ENCODE data around the gene KLHDC3. TPM values are rescaled to one million over a fixed set of nuclear protein-coding genes. Genes with fewer than 3 reads are reported as not detected.

Gene KLHDC3
- total RNA-seq, 8 experiments from 2014 or later = 63.1 to 135 (median 100) TPM

- Histone ChIP-seq H3K27ac (no peak overlapping the region), H3K4me3 (no peak overlapping the region), H3K4me1 (replicated peaks in 1 of 2) (no peaks in the 10 kb centered on the region)
- in situ Hi-C loops (cut with MboI; ENCODE audit: low pct_unique_long_range_greater_than_20kb in 2 of 9, low sequenced_read_pairs in 9 of 9, unreplicated experiment in 9 of 9) = loop anchor here in 1 of 9 experiments (25.0 kb wide), 1 partner anchor 90 kb away; the partner anchor contains the start of gene PTCRA
- 82 to 100% (median 95%) methylated on average over 1 to 7 of the region's 8 CpGs; no CpG with 5 or more reads in 1 of the 10 experiments for WGBS, 10 experiments
- ATAC-seq (replicated peaks in 6 of 8) = no peak
Observed at GRCh38 chr6:43001843-43002242, 12.2 kb upstream of the KLHDC3 start.

- in situ Hi-C loops (cut with MboI; ENCODE audit: low pct_unique_long_range_greater_than_20kb in 2 of 9, low sequenced_read_pairs in 9 of 9, unreplicated experiment in 9 of 9) = loop anchor here in 1 of 9 experiments (25.0 kb wide), 1 partner anchor 94 kb away; the partner anchor contains the start of gene PTCRA
- H3K4me3 ChIP-seq = no peak overlapping the region
- no peak overlapping the region for H3K27ac ChIP-seq
- H3K4me1 ChIP-seq (replicated peaks in 1 of 2) = no peaks in the 10 kb centered on the region
- 57 to 100% (median 92%) methylated on average over 1 to 5 of the region's 5 CpGs; no CpG with 5 or more reads in 3 of the 10 experiments for WGBS, 10 experiments
- ATAC-seq (replicated peaks in 6 of 8) = no peak
Observed at GRCh38 chr6:43005844-43006243, 8.2 kb upstream of the KLHDC3 start.

- Histone ChIP-seq H3K4me1 (replicated peaks in 1 of 2) (no peaks in the 10 kb centered on the region), H3K4me3 (no peak overlapping the region), H3K27ac (no peak overlapping the region)
- 84 to 100% (median 89%) methylated on average over 1 to 5 of the region's 11 CpGs; no CpG with 5 or more reads in 7 of the 10 experiments for WGBS, 10 experiments
- in situ Hi-C loops (cut with MboI; ENCODE audit: low pct_unique_long_range_greater_than_20kb in 2 of 9, low sequenced_read_pairs in 9 of 9, unreplicated experiment in 9 of 9) = loop anchor here in 1 of 9 experiments (25.0 kb wide), 1 partner anchor 94 kb away; the partner anchor contains the start of gene PTCRA
- ATAC-seq (replicated peaks in 6 of 8) = no peak
Observed at GRCh38 chr6:43006251-43006650, 7.8 kb upstream of the KLHDC3 start.

DNA sequence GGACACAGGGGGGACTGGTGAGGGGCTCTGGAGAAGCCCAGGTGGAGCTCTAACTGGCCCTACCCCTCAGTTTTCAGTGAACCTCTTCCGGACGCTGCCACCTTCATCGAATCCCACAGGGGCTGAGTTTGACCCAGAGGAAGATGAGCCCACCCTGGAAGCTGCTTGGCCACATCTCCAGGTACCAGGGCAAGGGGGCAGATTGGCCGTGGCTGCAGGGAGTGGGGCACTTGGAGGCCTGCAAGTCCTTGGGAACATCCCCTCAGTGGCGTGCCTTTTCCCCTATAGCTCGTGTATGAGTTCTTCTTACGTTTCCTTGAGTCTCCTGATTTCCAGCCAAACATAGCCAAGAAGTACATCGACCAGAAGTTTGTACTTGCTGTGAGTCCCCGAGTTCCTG is 6.9 kb upstream of the KLHDC3 start:
- Histone ChIP-seq H3K4me1 (replicated peaks in 1 of 2) (no peaks in the 10 kb centered on the region), H3K4me3 (no peak overlapping the region), H3K27ac (peak overlapping the region in 1 of 2 donors; percentile 49)
- in situ Hi-C loops (cut with MboI; ENCODE audit: low pct_unique_long_range_greater_than_20kb in 2 of 9, low sequenced_read_pairs in 9 of 9, unreplicated experiment in 9 of 9) = loop anchor here in 1 of 9 experiments (25.0 kb wide), 1 partner anchor 95 kb away; the partner anchor contains the start of gene PTCRA
- ATAC-seq (replicated peaks in 6 of 8) = no peak
- 82 to 100% (median 92%) methylated on average over 3 to 6 of the region's 9 CpGs; no CpG with 5 or more reads in 3 of the 10 experiments for WGBS, 10 experiments

DNA sequence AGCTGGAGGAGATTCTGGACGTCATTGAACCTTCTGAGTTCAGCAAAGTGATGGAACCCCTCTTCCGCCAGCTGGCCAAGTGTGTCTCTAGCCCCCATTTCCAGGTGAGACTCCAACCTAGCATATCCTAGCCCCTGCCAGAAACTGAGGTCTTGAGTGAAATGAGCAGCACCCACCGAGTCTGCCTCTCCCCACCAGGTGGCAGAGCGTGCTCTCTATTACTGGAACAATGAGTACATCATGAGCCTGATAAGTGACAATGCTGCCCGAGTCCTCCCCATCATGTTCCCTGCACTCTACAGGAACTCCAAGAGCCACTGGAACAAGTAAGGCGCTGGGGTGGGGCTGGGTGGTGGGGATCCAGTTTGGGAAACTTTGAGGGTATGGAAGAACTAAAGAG is 4.9 kb upstream of the KLHDC3 start:
- Histone ChIP-seq H3K4me3 (no peak overlapping the region), H3K4me1 (replicated peaks in 1 of 2) (peaks cover 4 to 6% of the 10 kb centered on the region in 2 donors), H3K27ac (no peak overlapping the region)
- in situ Hi-C loops (cut with MboI; ENCODE audit: low pct_unique_long_range_greater_than_20kb in 2 of 9, low sequenced_read_pairs in 9 of 9, unreplicated experiment in 9 of 9) = loop anchor here in 1 of 9 experiments (25.0 kb wide), 1 partner anchor 97 kb away; the partner anchor contains the start of gene PTCRA
- WGBS, 10 experiments = 51 to 100% (median 78%) methylated on average over 1 to 5 of the region's 6 CpGs; no CpG with 5 or more reads in 4 of the 10 experiments
- no peak for ATAC-seq (replicated peaks in 6 of 8)

GRCh38 chr6:43011207-43011606 is 2.8 kb upstream of the KLHDC3 start:
- 80 to 91% (median 83%) methylated on average over 1 to 6 of the region's 6 CpGs; no CpG with 5 or more reads in 7 of the 10 experiments for WGBS, 10 experiments
- in situ Hi-C loops (cut with MboI; ENCODE audit: low pct_unique_long_range_greater_than_20kb in 2 of 9, low sequenced_read_pairs in 9 of 9, unreplicated experiment in 9 of 9) = loop anchor here in 1 of 9 experiments (25.0 kb wide), 1 partner anchor 99 kb away; the partner anchor contains the start of gene PTCRA
- H3K27ac ChIP-seq = no peak overlapping the region
- peaks cover 6 to 11% of the 10 kb centered on the region in 2 donors for H3K4me1 ChIP-seq (replicated peaks in 1 of 2)
- ATAC-seq (replicated peaks in 6 of 8) = no peak
- no peak overlapping the region for H3K4me3 ChIP-seq

DNA sequence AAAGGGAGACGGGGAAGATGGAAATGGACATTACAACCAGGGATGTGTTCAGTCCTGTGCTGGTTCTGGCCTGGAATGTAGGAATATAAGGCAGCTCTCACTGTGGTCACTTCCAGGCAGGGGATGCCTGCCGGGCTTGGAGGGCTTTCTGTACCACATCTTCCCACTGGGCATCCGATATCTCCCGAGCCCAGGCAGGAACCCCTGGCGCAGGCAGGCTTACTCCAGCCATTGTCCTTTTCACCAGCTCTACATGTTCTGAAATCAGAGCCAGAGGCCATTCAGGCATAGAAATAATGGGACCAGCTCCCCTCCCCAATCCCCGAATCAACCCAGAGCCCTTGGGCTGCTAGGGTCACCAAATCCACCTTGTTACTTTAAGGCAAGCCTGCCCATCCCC is 1.7 kb upstream of the KLHDC3 start:
- ATAC-seq (replicated peaks in 6 of 8) = no peak
- peaks cover 6 to 11% of the 10 kb centered on the region in 2 donors for H3K4me1 ChIP-seq (replicated peaks in 1 of 2)
- H3K27ac ChIP-seq = no peak overlapping the region
- in situ Hi-C loops (cut with MboI; ENCODE audit: low pct_unique_long_range_greater_than_20kb in 2 of 9, low sequenced_read_pairs in 9 of 9, unreplicated experiment in 9 of 9) = loop anchor here in 1 of 9 experiments (25.0 kb wide), 1 partner anchor 100 kb away; the partner anchor contains the start of gene PTCRA
- 67 to 90% methylated on average over 1 to 6 of the region's 6 CpGs; no CpG with 5 or more reads in 8 of the 10 experiments for WGBS, 10 experiments
- H3K4me3 ChIP-seq = peak overlapping the region in 3 of 5 donors; percentile 69 to 93 (median 70)

DNA sequence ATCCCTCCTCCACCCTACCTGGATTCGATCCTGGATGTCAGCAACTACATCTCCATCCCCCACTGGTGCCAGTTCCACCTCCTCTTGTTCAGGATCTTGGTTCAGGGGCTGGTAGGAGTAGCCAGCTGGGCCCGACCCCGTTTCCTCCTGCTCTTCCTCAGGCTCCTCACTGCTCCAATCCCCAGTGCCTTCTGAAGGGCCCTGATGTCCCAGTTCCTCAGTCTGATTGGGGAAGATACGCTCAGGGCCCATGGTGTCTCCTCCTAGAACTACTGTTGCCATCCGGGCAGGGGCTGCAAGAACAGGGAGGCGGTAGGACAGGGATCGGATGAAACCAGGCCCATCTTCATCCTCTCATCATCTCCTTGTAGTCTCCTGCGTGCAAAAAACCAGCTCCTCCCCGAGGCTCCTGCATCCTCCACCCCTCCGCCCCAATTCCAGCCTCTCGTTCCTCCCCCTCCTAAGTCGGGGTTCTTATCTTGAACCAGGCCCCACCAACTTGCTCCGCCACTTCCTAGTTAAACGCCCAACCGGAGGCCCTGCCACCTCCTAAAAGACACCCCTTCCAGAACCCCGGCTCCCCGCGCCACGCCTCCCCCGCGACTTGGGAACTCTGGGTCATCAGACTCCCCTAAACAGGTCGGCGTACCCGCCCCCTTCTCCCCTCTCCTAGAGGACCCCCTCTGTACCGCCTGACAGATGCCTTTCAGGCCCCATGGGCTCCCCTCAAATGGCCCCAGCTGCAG is 779 bp upstream of the KLHDC3 start:
- H3K27ac ChIP-seq = peak overlapping the region; percentile 3 to 67
- 0 to 25% (median 4%) methylated on average over 1 to 7 of the region's 25 CpGs; no CpG with 5 or more reads in 6 of the 10 experiments for whole genome bisulfite sequencing, 10 experiments

DNA sequence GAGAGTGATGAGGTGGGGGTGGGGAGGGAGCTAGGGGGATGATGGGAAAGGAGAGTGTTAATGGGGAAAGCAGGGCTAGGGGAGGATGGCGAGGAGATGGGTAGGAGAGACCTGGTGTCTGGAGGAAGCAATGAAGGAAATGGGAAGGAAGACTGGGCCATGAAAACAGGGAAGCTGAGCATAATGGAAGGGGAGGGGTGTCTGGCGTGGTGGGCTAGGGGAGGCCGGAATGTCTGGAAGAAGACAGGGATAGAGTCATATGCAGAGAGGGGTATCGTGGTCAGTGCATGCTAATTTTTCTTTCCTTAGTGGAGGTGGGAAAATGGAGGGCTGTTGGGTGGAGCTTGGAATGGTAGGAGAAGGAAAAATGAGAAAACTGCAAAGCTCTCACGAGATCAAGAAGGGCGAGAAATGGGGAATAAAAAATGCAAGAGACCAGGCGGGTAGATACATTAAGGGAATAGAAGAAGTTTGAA is 423 bp downstream of the KLHDC3 start:
- 0 to 4% (median 0%) methylated on average over 1 to 6 of the region's 7 CpGs for WGBS, 10 experiments
- ATAC-seq (replicated peaks in 6 of 8) = peak in 4 of 8 experiments; percentile 0 to 15 (median 6)
- H3K27ac ChIP-seq = peak overlapping the region; percentile 72 to 74
- peak overlapping the region; percentile 43 to 93 (median 70) for H3K4me3 ChIP-seq
- in situ Hi-C loops (cut with MboI; ENCODE audit: low pct_unique_long_range_greater_than_20kb in 2 of 9, low sequenced_read_pairs in 9 of 9, unreplicated experiment in 9 of 9) = loop anchor here in 1 of 9 experiments (25.0 kb wide), 1 partner anchor 102 kb away; the partner anchor contains the start of gene PTCRA
- H3K4me1 ChIP-seq (replicated peaks in 1 of 2) = peaks cover 6 to 11% of the 10 kb centered on the region in 2 donors

More for the DNA sequence above, 779 bp upstream of the KLHDC3 start:
- in situ Hi-C loops (cut with MboI; ENCODE audit: low pct_unique_long_range_greater_than_20kb in 2 of 9, low sequenced_read_pairs in 9 of 9, unreplicated experiment in 9 of 9) = loop anchor here in 1 of 9 experiments (25.0 kb wide), 1 partner anchor 101 kb away; the partner anchor contains the start of gene PTCRA
- Histone ChIP-seq H3K4me1 (replicated peaks in 1 of 2) (peaks cover 6 to 11% of the 10 kb centered on the region in 2 donors), H3K4me3 (peak overlapping the region; percentile 59 to 93 (median 70))
- peak in 3 of 8 experiments; percentile 11 to 36 (median 27) for ATAC-seq (replicated peaks in 6 of 8)

GRCh38 chr6:43016176-43016942 is 2.3 kb downstream of the KLHDC3 start:
- no peak for ATAC-seq (replicated peaks in 6 of 8)
- WGBS, 10 experiments = 33 to 100% (median 93%) methylated on average over 1 to 4 of the region's 7 CpGs; no CpG with 5 or more reads in 3 of the 10 experiments
- in situ Hi-C loops (cut with MboI; ENCODE audit: low pct_unique_long_range_greater_than_20kb in 2 of 9, low sequenced_read_pairs in 9 of 9, unreplicated experiment in 9 of 9) = loop anchor here in 1 of 9 experiments (25.0 kb wide), 1 partner anchor 104 kb away; the partner anchor contains the start of gene PTCRA
- Histone ChIP-seq H3K4me3 (no peak overlapping the region), H3K27ac (no peak overlapping the region), H3K4me1 (replicated peaks in 1 of 2) (peaks cover 15 to 18% of the 10 kb centered on the region in 2 donors)

- 80 to 100% (median 100%) methylated on average over 1 to 3 of the region's 12 CpGs; no CpG with 5 or more reads in 4 of the 10 experiments for WGBS, 10 experiments
- no peak for ATAC-seq (replicated peaks in 6 of 8)
- Histone ChIP-seq H3K4me1 (replicated peaks in 1 of 2) (peaks cover 15 to 18% of the 10 kb centered on the region in 2 donors), H3K4me3 (no peak overlapping the region), H3K27ac (no peak overlapping the region)
- in situ Hi-C loops (cut with MboI; ENCODE audit: low pct_unique_long_range_greater_than_20kb in 2 of 9, low sequenced_read_pairs in 9 of 9, unreplicated experiment in 9 of 9) = loop anchor here in 1 of 9 experiments (25.0 kb wide), 1 partner anchor 105 kb away; the partner anchor contains the start of gene PTCRA
Observed at GRCh38 chr6:43016943-43017334, 2.9 kb downstream of the KLHDC3 start.

DNA sequence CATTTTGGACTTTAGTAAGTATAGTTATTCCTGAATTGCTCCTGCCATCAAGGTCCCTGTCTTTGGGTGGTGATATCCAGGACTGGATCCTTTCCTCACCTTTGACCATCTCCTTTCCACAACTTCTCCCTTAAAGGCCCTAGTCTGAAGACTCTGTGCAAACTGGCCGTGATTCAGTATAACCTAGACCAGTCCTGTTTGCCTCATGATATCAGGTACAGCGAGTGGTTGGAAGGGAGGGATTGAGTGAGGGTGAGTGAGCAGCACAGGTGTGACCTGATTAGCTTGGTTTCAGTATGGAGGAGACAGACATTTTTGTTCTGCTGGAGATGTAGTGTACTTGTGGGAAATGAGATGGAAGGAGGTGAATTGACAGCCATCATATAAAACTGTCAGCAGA is 5.1 kb downstream of the KLHDC3 start:
- no peak for ATAC-seq (replicated peaks in 6 of 8)
- Histone ChIP-seq H3K4me1 (replicated peaks in 1 of 2) (peaks cover 19 to 22% of the 10 kb centered on the region in 2 donors), H3K27ac (no peak overlapping the region), H3K4me3 (no peak overlapping the region)
- in situ Hi-C loops (cut with MboI; ENCODE audit: low pct_unique_long_range_greater_than_20kb in 2 of 9, low sequenced_read_pairs in 9 of 9, unreplicated experiment in 9 of 9) = loop anchor here in 1 of 9 experiments (25.0 kb wide), 1 partner anchor 107 kb away; the partner anchor contains the start of gene PTCRA
- WGBS, 10 experiments = 83 to 100% (median 100%) methylated on average over 1 to 2 of the region's 2 CpGs; no CpG with 5 or more reads in 2 of the 10 experiments

Measured in motor neuron (in vitro differentiated cells).